ENCODE data around the gene AGAP2. TPM values are rescaled to one million over a fixed set of nuclear protein-coding genes. Genes with fewer than 3 reads are reported as not detected.

AGAP2 gene
- total and polyA plus RNA-seq, 2 of the 13 experiments (the other 11 are each of a cell fraction or from before 2014, with no cell fraction given) = 0.38 to 0.45 TPM

- no peak for TF ChIP-seq PCBP2 (optimal IDR thresholded peaks at IDR 0.05; ENCODE audit: low read depth, low read length, poor library complexity, severe bottlenecking)
- peak; percentile 82; the same call in 1 of the 2 replicates for TF ChIP-seq CREBL2 (CRISPR knock-in tag; IDR thresholded peaks at IDR 0.05; ENCODE audit: borderline replicate concordance)
- 0 out of 2 replicates have a peak, but pooled peaks have one; percentile 68 for TF ChIP-seq ZNF564 (CRISPR knock-in tag; IDR thresholded peaks at IDR 0.05)
- TF ChIP-seq ATF6 (CRISPR knock-in tag; conservative IDR thresholded peaks at IDR 0.05) = no peak
- peak; percentile 80; the same call in 1 of the 2 replicates for TF ChIP-seq ZNF776 (CRISPR knock-in tag; IDR thresholded peaks at IDR 0.05)
- peak; percentile 91 for TF ChIP-seq ZC3H13 (CRISPR knock-in tag; IDR thresholded peaks at IDR 0.05)
- peak; percentile 80; the same call in 1 of the 2 replicates for TF ChIP-seq IRF9 (CRISPR knock-in tag; IDR thresholded peaks at IDR 0.05; ENCODE audit: borderline replicate concordance)
- peak; percentile 92 for TF ChIP-seq ERF (CRISPR knock-in tag; IDR thresholded peaks at IDR 0.05)
- TF ChIP-seq ZNF775 (CRISPR knock-in tag; IDR thresholded peaks at IDR 0.05; ENCODE audit: borderline replicate concordance) = peak; percentile 71; the same call in 1 of the 2 replicates
- TF ChIP-seq ZNF296 (CRISPR knock-in tag; conservative IDR thresholded peaks at IDR 0.05) = no peak
- TF ChIP-seq MAFG (CRISPR knock-in tag; IDR thresholded peaks at IDR 0.05) = no peak
- TF ChIP-seq PTBP1 (IDR thresholded peaks at IDR 0.05; ENCODE audit: low read depth, low read length, poor library complexity, severe bottlenecking) = peak; percentile 71
- no peak for TF ChIP-seq THYN1 (CRISPR knock-in tag; IDR thresholded peaks at IDR 0.05; ENCODE audit: borderline replicate concordance, low read depth)
- TF ChIP-seq ZNF20 (CRISPR knock-in tag; IDR thresholded peaks at IDR 0.05) = no peak
- TF ChIP-seq DNMT3B (CRISPR knock-in tag; conservative IDR thresholded peaks at IDR 0.05) = peak; percentile 11; the same call in 1 of the 2 replicates
- TF ChIP-seq SRSF4 (IDR thresholded peaks at IDR 0.05; ENCODE audit: low read depth, low read length, poor library complexity, severe bottlenecking) = no peak
- no peak for TF ChIP-seq GLI4 (CRISPR knock-in tag; IDR thresholded peaks at IDR 0.05; ENCODE audit: borderline replicate concordance)
- no peak for TF ChIP-seq BCLAF1 (IDR thresholded peaks at IDR 0.05)
- no peak for TF ChIP-seq ZNF720 (CRISPR knock-in tag; IDR thresholded peaks at IDR 0.05)
- peak; percentile 96 for TF ChIP-seq FOXC1 (CRISPR knock-in tag; IDR thresholded peaks at IDR 0.05; ENCODE audit: borderline replicate concordance)
- peak; percentile 84; the same call in 1 of the 2 replicates for TF ChIP-seq ZNF101 (CRISPR knock-in tag; IDR thresholded peaks at IDR 0.05; ENCODE audit: borderline replicate concordance, low read depth)
- TF ChIP-seq ZNF614 (CRISPR knock-in tag; IDR thresholded peaks at IDR 0.05; ENCODE audit: borderline replicate concordance) = peak; percentile 90; the same call in 1 of the 2 replicates
- peak; percentile 97 for TF ChIP-seq YEATS2 (CRISPR knock-in tag; IDR thresholded peaks at IDR 0.05; ENCODE audit: borderline replicate concordance)
Measured at GRCh38 chr12:57751788-57752667, 13.5 kb upstream of the AGAP2 start, which contains the start of gene CDK4 (continued).
